Stimulated activated CD4-positive, alpha-beta T cell treated with anti-CD3 and anti-CD28 coated beads, Interleukin-15, amount 100 ng/mL, for 48 hours (primary cell): ENCODE measurements around the gene DNHD1.

Experiments used
- DNase-seq, 2 donors: peaks; one replicate each; pipeline ENCODE4 v3.0.0-alpha.2; 2020; ENCODE audit warnings: low read depth in 2 of 2

Gene DNHD1

DNA sequence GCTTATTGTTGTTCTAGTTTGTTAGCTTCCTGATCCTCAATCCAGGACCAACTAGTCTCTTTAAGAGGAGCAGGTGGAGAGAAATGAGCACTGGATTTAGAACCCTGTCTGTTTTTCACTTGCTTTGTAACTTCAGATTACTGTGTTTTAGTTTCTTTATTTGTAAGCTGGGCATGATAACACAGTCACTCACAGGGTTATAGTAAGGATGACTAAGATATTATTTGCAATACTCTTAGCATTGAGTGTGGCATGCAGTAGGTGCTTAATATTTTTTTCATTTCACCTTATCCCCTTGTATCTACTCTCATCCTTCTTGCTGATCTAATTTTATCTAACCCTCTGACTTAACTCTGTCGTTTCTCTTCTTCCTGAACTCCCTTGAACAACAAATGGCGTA lies 33.8 kb downstream of the DNHD1 start:
- DNase-seq = no peak

DNA sequence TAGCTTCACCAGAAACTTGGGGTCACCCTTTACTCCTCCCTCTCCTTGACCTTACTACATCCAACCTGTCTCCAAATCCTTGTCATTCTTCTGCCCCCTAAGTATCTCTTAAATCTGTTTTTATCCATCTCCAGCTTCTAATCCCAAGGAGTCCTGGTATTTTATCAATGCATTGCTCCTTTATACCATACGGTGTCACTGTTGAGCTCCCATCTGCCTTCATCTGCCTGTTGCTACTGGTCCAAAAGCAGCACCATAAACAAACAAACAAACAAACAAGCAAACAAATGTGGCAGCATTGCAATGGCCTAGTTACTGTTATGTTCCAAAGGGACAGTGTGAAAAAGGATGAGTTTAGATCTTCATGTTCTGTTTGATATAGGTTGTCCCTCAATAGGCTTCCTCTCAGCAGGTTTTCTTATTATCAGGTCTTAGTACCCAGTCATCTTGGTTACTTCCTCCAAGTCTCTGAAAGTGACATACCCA lies 34.2 kb downstream of the DNHD1 start:
- no peak for DNase-seq

GRCh38 chr11:6538456-6538855 lies 41.4 kb downstream of the DNHD1 start:
- DNase-seq = no peak

- DNase-seq = no peak
Observed at GRCh38 chr11:6538945-6539344, 41.9 kb downstream of the DNHD1 start.

GRCh38 chr11:6539748-6540268 lies 42.7 kb downstream of the DNHD1 start:
- no peak for DNase-seq

GRCh38 chr11:6541356-6541755 lies 44.3 kb downstream of the DNHD1 start:
- no peak for DNase-seq

- DNase-seq = no peak
Observed at GRCh38 chr11:6542727-6543126, 45.6 kb downstream of the DNHD1 start.

DNA sequence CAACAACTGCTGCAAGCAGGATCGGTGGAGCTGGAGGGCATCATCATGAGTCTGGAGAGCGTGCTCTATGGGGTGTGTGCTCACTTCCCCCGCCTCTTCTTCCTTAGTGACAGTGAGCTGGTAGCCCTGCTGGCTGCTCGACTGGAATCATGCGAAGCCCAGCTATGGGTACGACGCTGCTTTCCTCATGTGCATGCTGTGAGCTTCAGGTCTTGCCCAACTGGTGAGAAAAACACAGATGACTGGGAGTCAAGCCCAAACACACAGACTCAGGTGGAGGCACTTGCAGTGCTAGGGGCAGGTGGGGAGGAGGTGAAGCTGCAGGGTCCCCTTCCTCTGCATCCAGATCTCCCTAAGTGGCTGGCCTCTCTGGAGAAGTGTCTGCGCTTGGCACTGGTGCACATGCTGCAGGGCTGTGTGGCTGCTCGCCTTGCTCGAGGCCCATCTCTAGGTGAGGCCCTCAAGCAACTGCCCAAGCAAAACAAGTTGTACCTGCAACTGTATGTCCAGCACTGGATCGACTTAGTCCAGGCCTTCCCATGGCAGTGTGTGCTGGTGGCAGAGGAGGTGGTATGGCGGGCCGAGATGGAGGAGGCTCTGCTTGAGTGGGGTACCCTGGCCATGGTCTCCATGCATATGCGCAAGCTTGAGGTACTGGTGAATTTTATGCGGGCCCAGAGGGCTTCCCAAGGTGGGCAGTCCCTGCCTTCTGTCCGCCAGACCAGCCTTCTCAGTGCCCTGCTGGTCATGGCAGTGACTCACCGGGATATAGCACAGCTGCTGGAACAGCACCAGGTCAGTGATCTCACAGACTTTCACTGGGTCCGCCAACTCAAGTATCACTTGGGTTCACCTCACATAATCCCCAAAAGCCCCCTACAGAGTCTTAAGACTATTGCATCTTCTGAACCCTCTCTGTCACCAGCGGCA lies 48.1 kb downstream of the DNHD1 start:
- DNase-seq = no peak

- DNase-seq = no peak
Observed at GRCh38 chr11:6545917-6546605, 49.0 kb downstream of the DNHD1 start.

DNA sequence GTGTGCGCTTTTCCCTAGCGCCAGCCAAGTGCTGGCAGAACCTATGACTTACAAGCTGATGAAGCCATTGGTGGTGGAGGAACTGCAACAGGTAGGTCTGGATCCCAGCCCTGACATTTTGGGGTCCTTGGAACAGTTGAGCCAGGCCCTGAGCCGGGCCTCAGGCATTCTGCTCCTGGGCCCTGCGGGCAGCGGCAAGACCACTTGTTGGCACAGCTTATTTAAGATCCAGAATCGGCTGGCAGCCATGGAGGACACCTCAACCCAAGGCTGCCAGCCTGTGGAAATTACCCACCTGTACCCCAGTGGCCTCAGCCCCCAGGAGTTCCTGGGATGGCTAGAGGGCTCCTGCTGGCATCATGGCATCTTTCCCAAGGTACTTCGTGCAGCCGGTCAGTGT lies 49.7 kb downstream of the DNHD1 start:
- no peak for DNase-seq

DNA sequence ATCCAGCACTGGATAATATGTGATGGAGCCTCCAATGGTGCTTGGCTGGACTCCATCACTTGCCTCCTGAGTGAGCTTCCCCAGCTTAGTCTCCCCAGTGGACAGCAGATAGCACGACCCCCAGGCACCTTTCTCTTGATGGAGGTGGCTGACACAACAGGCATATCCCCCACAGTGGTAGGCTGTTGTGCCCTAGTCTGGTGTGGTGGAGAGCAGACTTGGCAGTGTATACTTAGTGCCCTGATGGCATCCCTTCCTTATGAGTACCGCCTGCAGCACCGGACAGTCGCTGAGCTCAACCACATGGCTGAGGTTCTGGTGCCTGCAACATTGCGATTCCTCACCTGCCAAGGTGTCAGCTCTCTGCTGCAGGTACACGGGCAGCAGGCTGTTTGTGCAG lies 50.1 kb downstream of the DNHD1 start:
- no peak for DNase-seq

- DNase-seq = no peak
Observed at GRCh38 chr11:6548121-6548520, 51.0 kb downstream of the DNHD1 start.

- DNase-seq = no peak
Observed at GRCh38 chr11:6548641-6549040, 51.6 kb downstream of the DNHD1 start.

GRCh38 chr11:6553634-6554033 lies 56.6 kb downstream of the DNHD1 start:
- no peak for DNase-seq

DNA sequence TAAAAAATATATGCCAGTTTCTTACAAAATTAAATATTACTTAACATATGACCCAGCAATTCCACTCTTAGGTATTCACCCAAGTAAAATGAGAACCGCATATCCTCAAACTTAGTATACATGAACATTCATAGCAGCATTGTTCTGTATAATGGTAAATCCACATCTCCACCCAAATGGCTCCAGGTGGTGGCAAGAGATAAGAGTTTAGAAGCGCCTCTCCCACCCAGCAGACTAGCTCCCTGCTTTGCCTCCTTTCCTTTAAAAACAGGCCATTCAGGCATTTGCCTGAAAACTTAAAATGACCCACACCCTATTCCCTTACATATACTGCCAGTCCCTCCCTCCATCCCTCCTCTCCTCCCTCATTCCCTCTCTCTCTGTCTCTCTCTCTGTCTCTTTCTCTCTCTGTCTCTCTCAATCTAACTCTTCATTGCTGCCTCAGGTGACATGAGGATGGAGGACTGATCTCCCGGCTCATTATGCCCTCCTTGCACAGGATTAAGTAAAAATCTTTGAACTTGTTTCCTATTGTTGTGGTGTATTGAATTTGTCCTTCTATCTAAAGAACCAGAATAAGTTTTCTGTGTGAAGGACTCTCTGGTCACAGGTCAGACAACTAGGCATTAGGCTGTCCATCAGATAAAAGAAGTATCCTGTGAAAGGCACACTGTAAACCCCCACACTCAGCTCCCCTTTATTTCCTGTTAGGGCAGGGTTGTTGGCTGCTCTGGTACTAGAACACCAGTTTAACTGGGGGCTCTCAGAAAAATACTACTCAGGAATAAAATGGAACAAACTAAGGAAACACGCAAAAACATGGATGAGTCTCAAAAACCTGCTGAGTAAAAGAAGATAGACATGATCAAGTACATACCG lies 58.0 kb downstream of the DNHD1 start:
- DNase-seq = no peak

- no peak for DNase-seq
Observed at GRCh38 chr11:6556139-6556949, 59.3 kb downstream of the DNHD1 start.

DNA sequence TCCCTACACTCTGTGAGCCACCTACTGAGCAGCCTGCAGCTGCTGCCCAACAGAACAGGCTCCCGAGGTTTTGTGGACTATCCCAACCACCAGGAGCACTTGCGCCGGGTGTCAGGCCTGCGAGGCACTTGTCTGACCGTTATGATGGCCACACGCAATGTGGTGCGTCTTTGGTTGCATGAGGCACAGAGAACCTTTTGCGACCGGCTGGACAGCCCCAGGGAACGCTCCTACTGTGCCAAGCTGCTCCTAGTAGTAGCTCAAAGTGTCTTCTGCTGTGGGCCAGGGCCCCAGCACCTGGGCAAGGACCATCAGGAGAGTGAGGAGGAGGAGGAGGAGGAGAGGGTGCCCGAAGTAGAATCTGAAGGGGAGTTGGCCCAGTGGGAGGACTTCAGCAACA lies 60.0 kb downstream of the DNHD1 start:
- no peak for DNase-seq

- no peak for DNase-seq
Observed at GRCh38 chr11:6557761-6558674, 60.9 kb downstream of the DNHD1 start.

GRCh38 chr11:6559369-6559768 lies 62.3 kb downstream of the DNHD1 start:
- no peak for DNase-seq

DNA sequence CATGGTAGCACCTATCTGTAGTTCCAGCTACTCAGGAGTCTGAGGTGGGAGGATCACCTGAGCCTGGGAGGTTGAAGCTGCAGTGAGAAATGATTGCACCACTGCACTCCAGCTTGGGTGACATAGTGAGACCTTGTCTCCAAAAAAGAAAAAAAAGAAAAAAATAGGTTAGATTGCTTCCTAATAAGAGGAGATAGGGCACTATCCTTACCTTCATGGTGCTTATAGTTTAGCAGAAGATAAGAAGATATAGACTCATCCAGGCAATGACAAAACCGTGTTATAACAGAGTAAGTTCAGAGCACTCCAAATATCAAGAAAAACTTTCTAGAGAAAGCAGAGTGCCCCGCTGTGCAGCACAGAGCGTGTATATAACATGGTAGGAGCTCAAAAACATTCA lies 64.2 kb downstream of the DNHD1 start:
- DNase-seq = no peak
